ENCODE data around the gene POP4. TPM values are rescaled to one million over a fixed set of nuclear protein-coding genes. Genes with fewer than 3 reads are reported as not detected.

Gene POP4
- total RNA-seq, 2 experiments from 2014 or later, result 134 to 137 TPM

GRCh38 chr19:29569038-29569911 lies 36.8 kb upstream of the POP4 start:
- H3K9me3 Mint-ChIP-seq, result no peaks in the 10 kb centered on the region
- peaks cover 6% of the 10 kb centered on the region for H3K4me1 Mint-ChIP-seq
- no peak for DNase-seq
- H3K27me3 Mint-ChIP-seq, result peaks cover 59% of the 10 kb centered on the region
- no peak overlapping the region for H3K4me3 Mint-ChIP-seq
- no peaks in the 10 kb centered on the region for H3K36me3 Mint-ChIP-seq
- no peak overlapping the region for H3K27ac Mint-ChIP-seq

GRCh38 chr19:29571181-29571580 lies 34.9 kb upstream of the POP4 start:
- Mint-ChIP-seq H3K4me1 (peaks cover 11% of the 10 kb centered on the region), H3K27me3 (peaks cover 64% of the 10 kb centered on the region), H3K36me3 (no peaks in the 10 kb centered on the region), H3K27ac (no peak overlapping the region), H3K9me3 (no peaks in the 10 kb centered on the region), H3K4me3 (no peak overlapping the region)
- DNase-seq, result no peak

- Mint-ChIP-seq H3K4me3 (no peak overlapping the region), H3K4me1 (peaks cover 26% of the 10 kb centered on the region), H3K27me3 (peaks cover 62% of the 10 kb centered on the region), H3K9me3 (no peaks in the 10 kb centered on the region), H3K36me3 (no peaks in the 10 kb centered on the region), H3K27ac (no peak overlapping the region)
- DNase-seq, result no peak
Observed at GRCh38 chr19:29573486-29573885, 32.6 kb upstream of the POP4 start.

- Mint-ChIP-seq H3K27me3 (peaks cover 67% of the 10 kb centered on the region), H3K4me1 (peaks cover 26% of the 10 kb centered on the region), H3K4me3 (no peak overlapping the region), H3K9me3 (no peaks in the 10 kb centered on the region), H3K36me3 (no peaks in the 10 kb centered on the region), H3K27ac (no peak overlapping the region)
- DNase-seq, result no peak
Observed at GRCh38 chr19:29574510-29574909, 31.6 kb upstream of the POP4 start.

- DNase-seq, result no peak
- no peak overlapping the region for H3K27ac Mint-ChIP-seq
- H3K36me3 Mint-ChIP-seq, result no peaks in the 10 kb centered on the region
- no peak overlapping the region for H3K4me3 Mint-ChIP-seq
- H3K4me1 Mint-ChIP-seq, result peaks cover 26% of the 10 kb centered on the region
- H3K9me3 Mint-ChIP-seq, result peaks cover 4% of the 10 kb centered on the region
- peaks cover 63% of the 10 kb centered on the region for H3K27me3 Mint-ChIP-seq
Observed at GRCh38 chr19:29576046-29576606, 30.0 kb upstream of the POP4 start.

GRCh38 chr19:29576761-29577648 lies 29.1 kb upstream of the POP4 start:
- peak; percentile 38 for DNase-seq
- H3K4me1 Mint-ChIP-seq, result peaks cover 26% of the 10 kb centered on the region
- peaks cover 8% of the 10 kb centered on the region for H3K9me3 Mint-ChIP-seq
- H3K27me3 Mint-ChIP-seq, result peaks cover 55% of the 10 kb centered on the region
- H3K27ac Mint-ChIP-seq, result no peak overlapping the region
- no peak overlapping the region for H3K4me3 Mint-ChIP-seq
- H3K36me3 Mint-ChIP-seq, result peaks cover 5% of the 10 kb centered on the region

- Mint-ChIP-seq H3K4me1 (peaks cover 27% of the 10 kb centered on the region), H3K9me3 (peaks cover 8% of the 10 kb centered on the region), H3K27ac (no peak overlapping the region), H3K36me3 (peaks cover 5% of the 10 kb centered on the region), H3K4me3 (no peak overlapping the region), H3K27me3 (peaks cover 49% of the 10 kb centered on the region)
- DNase-seq, result no peak
Observed at GRCh38 chr19:29577649-29577963, 28.5 kb upstream of the POP4 start.

- DNase-seq, result no peak
- H3K4me3 Mint-ChIP-seq, result no peak overlapping the region
- H3K36me3 Mint-ChIP-seq, result peaks cover 5% of the 10 kb centered on the region
- H3K4me1 Mint-ChIP-seq, result peaks cover 29% of the 10 kb centered on the region
- H3K9me3 Mint-ChIP-seq, result peaks cover 8% of the 10 kb centered on the region
- H3K27ac Mint-ChIP-seq, result no peak overlapping the region
- H3K27me3 Mint-ChIP-seq, result peaks cover 48% of the 10 kb centered on the region
Observed at GRCh38 chr19:29578349-29578748, 27.7 kb upstream of the POP4 start.

GRCh38 chr19:29579308-29579910 lies 26.7 kb upstream of the POP4 start:
- Mint-ChIP-seq H3K4me1 (peaks cover 36% of the 10 kb centered on the region), H3K9me3 (peaks cover 8% of the 10 kb centered on the region), H3K36me3 (peaks cover 5% of the 10 kb centered on the region), H3K27ac (no peak overlapping the region), H3K27me3 (peaks cover 45% of the 10 kb centered on the region), H3K4me3 (no peak overlapping the region)
- no peak for DNase-seq

GRCh38 chr19:29581398-29581797 lies 24.7 kb upstream of the POP4 start:
- Mint-ChIP-seq H3K27ac (no peak overlapping the region), H3K9me3 (peaks cover 8% of the 10 kb centered on the region), H3K36me3 (peaks cover 5% of the 10 kb centered on the region), H3K27me3 (peaks cover 31% of the 10 kb centered on the region), H3K4me1 (peaks cover 23% of the 10 kb centered on the region), H3K4me3 (no peak overlapping the region)
- DNase-seq, result no peak

- DNase-seq, result peak; percentile 20
- Mint-ChIP-seq H3K4me1 (peaks cover 20% of the 10 kb centered on the region), H3K9me3 (peaks cover 8% of the 10 kb centered on the region), H3K36me3 (peaks cover 5% of the 10 kb centered on the region), H3K27ac (peak overlapping the region; percentile 44), H3K27me3 (peaks cover 18% of the 10 kb centered on the region), H3K4me3 (no peak overlapping the region)
Observed at GRCh38 chr19:29583196-29583999, 22.7 kb upstream of the POP4 start.

- no peak overlapping the region for H3K4me3 Mint-ChIP-seq
- no peak for DNase-seq
- no peak overlapping the region for H3K27ac Mint-ChIP-seq
- peaks cover 4% of the 10 kb centered on the region for H3K9me3 Mint-ChIP-seq
- peaks cover 2% of the 10 kb centered on the region for H3K36me3 Mint-ChIP-seq
- H3K27me3 Mint-ChIP-seq, result peaks cover 17% of the 10 kb centered on the region
- peaks cover 20% of the 10 kb centered on the region for H3K4me1 Mint-ChIP-seq
Observed at GRCh38 chr19:29586401-29586800, 19.7 kb upstream of the POP4 start.

- H3K27ac Mint-ChIP-seq, result peak overlapping the region; percentile 68
- H3K36me3 Mint-ChIP-seq, result no peaks in the 10 kb centered on the region
- peaks cover 20% of the 10 kb centered on the region for H3K4me1 Mint-ChIP-seq
- peaks cover 2% of the 10 kb centered on the region for H3K9me3 Mint-ChIP-seq
- H3K4me3 Mint-ChIP-seq, result no peak overlapping the region
- DNase-seq, result no peak
- H3K27me3 Mint-ChIP-seq, result peaks cover 17% of the 10 kb centered on the region
Observed at GRCh38 chr19:29587059-29587458, 19.0 kb upstream of the POP4 start.

GRCh38 chr19:29587518-29587986 lies 18.5 kb upstream of the POP4 start:
- Mint-ChIP-seq H3K27me3 (peaks cover 20% of the 10 kb centered on the region), H3K27ac (peak overlapping the region; percentile 68), H3K9me3 (peaks cover 2% of the 10 kb centered on the region), H3K4me1 (peaks cover 20% of the 10 kb centered on the region), H3K4me3 (no peak overlapping the region), H3K36me3 (no peaks in the 10 kb centered on the region)
- peak; percentile 73 for DNase-seq
